Brain microvascular endothelial cell (primary cell): ENCODE measurements around the gene SNTN.
"Not testable (repeated sequence)": the region's sequence is repeated elsewhere in the genome, so short reads cannot be mapped to it uniquely, and the experiment has no call there.

Experiments used
- DNase-seq: peaks from one replicate; pipeline ENCODE4 v3.0.0-alpha.2; 2020
- H3K27ac ChIP-seq: fragments of 250-450 bp; sonication (Bioruptor Pico); 2 replicates; pipeline ENCODE4 v1.5.1; 2020; ENCODE audit warnings: mild to moderate bottlenecking, moderate library complexity
- H3K27me3 ChIP-seq: fragments of 250-450 bp; sonication (Bioruptor Pico); replicated peaks from 2 replicates; pipeline ENCODE4 v1.5.1; 2020; ENCODE audit warnings: mild to moderate bottlenecking
- H3K36me3 ChIP-seq: fragments of 250-450 bp; sonication (Bioruptor Pico); replicated peaks from 2 replicates; pipeline ENCODE4 v1.5.1; 2020; ENCODE audit warnings: mild to moderate bottlenecking
- H3K4me3 ChIP-seq: 2 replicates; pipeline ENCODE4 v1.5.1; 2011; ENCODE audit warnings: low read depth, mild to moderate bottlenecking, control low read depth, low read length, moderate library complexity
- CTCF ChIP-seq: IDR thresholded peaks from 2 replicates; pipeline ENCODE4 v1.5.1; 2011; ENCODE audit warnings: low read depth, mild to moderate bottlenecking, moderate library complexity, low read length, control low read depth, inconsistent platforms; ENCODE audit errors: missing control alignments
- in situ Hi-C: cut with HindIII; loops from 2 replicates; pipeline ENCODE4 v1.10.0; 2017; ENCODE audit warnings: low sequenced_read_pairs, low pct_ligation_motif_present

SNTN gene

GRCh38 chr3:63644212-63644797 lies 8.2 kb upstream of the SNTN start:
- Histone ChIP-seq H3K27ac (no peak overlapping the region), H3K27me3 (no peaks in the 10 kb centered on the region), H3K36me3 (no peaks in the 10 kb centered on the region), H3K4me3 (no peak overlapping the region)
- DNase-seq: no peak
- TF ChIP-seq CTCF: no peak
- in situ Hi-C loops: no loop called here

- H3K27me3 ChIP-seq, H3K4me3 ChIP-seq, DNase-seq, H3K27ac ChIP-seq, H3K36me3 ChIP-seq, in situ Hi-C loops: not testable (repeated sequence)
Observed at GRCh38 chr3:63644928-63645781, 7.3 kb upstream of the SNTN start.

- no peak for TF ChIP-seq CTCF
- DNase-seq: peak; percentile 2
- H3K4me3 ChIP-seq: no peak overlapping the region
Observed at GRCh38 chr3:63654211-63654610, 1.7 kb downstream of the SNTN start.

GRCh38 chr3:63654931-63655330 lies 2.5 kb downstream of the SNTN start:
- peak overlapping the region; percentile 56 for H3K27ac ChIP-seq
- no peaks in the 10 kb centered on the region for H3K36me3 ChIP-seq
- no peak for TF ChIP-seq CTCF
- peak; percentile 13 for DNase-seq
- H3K4me3 ChIP-seq: no peak overlapping the region
- in situ Hi-C loops: no loop called here
- no peaks in the 10 kb centered on the region for H3K27me3 ChIP-seq

More at GRCh38 chr3:63654211-63654610, 1.7 kb downstream of the SNTN start:
- in situ Hi-C loops: no loop called here
- Histone ChIP-seq H3K27me3 (no peaks in the 10 kb centered on the region), H3K36me3 (no peaks in the 10 kb centered on the region), H3K27ac (no peak overlapping the region)

GRCh38 chr3:63655519-63655918 lies 3.0 kb downstream of the SNTN start:
- TF ChIP-seq CTCF: no peak
- no peaks in the 10 kb centered on the region for H3K36me3 ChIP-seq
- peak overlapping the region; percentile 64 for H3K27ac ChIP-seq
- no peaks in the 10 kb centered on the region for H3K27me3 ChIP-seq
- in situ Hi-C loops: no loop called here
- DNase-seq: peak; percentile 89
- no peak overlapping the region for H3K4me3 ChIP-seq

GRCh38 chr3:63656786-63657185 lies 4.3 kb downstream of the SNTN start:
- no peaks in the 10 kb centered on the region for H3K27me3 ChIP-seq
- no peak overlapping the region for H3K27ac ChIP-seq
- TF ChIP-seq CTCF: no peak
- in situ Hi-C loops: no loop called here
- no peaks in the 10 kb centered on the region for H3K36me3 ChIP-seq
- peak; percentile 81 for DNase-seq
- no peak overlapping the region for H3K4me3 ChIP-seq
